ENCODE results near the gene FKTN.

DNA sequence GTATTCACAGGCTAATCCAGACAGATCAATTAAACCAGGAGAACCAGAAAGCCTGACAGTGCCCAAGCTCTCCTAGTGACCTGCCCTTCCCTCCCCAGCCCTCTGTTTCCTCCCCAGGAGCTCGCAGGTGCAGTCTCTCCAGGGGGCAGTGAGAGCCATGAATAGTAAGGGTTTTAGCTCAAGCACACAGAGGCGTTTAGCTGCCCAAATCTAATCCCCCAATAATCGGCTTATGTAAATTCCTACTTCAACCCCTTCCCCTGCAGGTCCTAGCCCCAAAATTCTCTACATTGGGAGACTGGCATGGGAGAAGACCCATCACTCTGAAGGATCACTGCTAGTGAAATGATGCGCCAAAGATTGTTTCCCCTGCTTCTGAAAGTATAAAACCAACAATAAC is 93.9 kb downstream of the FKTN start:
- TF ChIP-seq, protein P1, sequence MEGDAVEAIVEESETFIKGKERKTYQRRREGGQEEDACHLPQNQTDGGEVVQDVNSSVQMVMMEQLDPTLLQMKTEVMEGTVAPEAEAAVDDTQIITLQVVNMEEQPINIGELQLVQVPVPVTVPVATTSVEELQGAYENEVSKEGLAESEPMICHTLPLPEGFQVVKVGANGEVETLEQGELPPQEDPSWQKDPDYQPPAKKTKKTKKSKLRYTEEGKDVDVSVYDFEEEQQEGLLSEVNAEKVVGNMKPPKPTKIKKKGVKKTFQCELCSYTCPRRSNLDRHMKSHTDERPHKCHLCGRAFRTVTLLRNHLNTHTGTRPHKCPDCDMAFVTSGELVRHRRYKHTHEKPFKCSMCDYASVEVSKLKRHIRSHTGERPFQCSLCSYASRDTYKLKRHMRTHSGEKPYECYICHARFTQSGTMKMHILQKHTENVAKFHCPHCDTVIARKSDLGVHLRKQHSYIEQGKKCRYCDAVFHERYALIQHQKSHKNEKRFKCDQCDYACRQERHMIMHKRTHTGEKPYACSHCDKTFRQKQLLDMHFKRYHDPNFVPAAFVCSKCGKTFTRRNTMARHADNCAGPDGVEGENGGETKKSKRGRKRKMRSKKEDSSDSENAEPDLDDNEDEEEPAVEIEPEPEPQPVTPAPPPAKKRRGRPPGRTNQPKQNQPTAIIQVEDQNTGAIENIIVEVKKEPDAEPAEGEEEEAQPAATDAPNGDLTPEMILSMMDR (IDR thresholded peaks at IDR 0.05), result no peak
- TF ChIP-seq USF1 (IDR thresholded peaks at IDR 0.05; ENCODE audit: borderline replicate concordance, low read depth), result no peak
- TF ChIP-seq YY1 (IDR thresholded peaks at IDR 0.05; ENCODE audit: low read depth), result no peak
- no peak for TF ChIP-seq GATA2 (CRISPR knock-in tag; IDR thresholded peaks at IDR 0.05)
- TF ChIP-seq EP300 (IDR thresholded peaks at IDR 0.05; ENCODE audit: borderline replicate concordance in 1 of 2, low read depth in 1 of 2, low read length in 1 of 2), result no peak
- TF ChIP-seq POLR2AphosphoS5 (IDR thresholded peaks at IDR 0.05; ENCODE audit: low read depth, low read length), result no peak
